Fibroblast of villous mesenchyme (primary cell): Measurements from ENCODE around the gene RELCH. TPM values are rescaled to one million over a fixed set of nuclear protein-coding genes. Genes with fewer than 3 reads are reported as not detected.

Experiments
- DNase-seq: peaks from one replicate; pipeline ENCODE4 v3.0.0-alpha.2; 2010; ENCODE audit warnings: low read depth
- H3K4me3 ChIP-seq: 2 replicates; pipeline ENCODE4 v1.5.1; 2011; ENCODE audit warnings: low read depth, mild to moderate bottlenecking, low read length
- total RNA-seq: library from RNA; depleted of rRNA; stranded (reverse); fragments of >200 nt; gene quantifications from 2 replicates; pipeline ENCODE4 v1.2.3, GENCODE V29; 2012
- TF ChIP-seq, protein P1 (sequence below): IDR thresholded peaks from 2 replicates; pipeline ENCODE4 v1.5.1; 2012; ENCODE audit warnings: low read depth, mild to moderate bottlenecking, low read length; ENCODE audit not compliant: insufficient read depth

The RELCH gene
- total RNA-seq, 1 donor: 50.1 TPM

DNA sequence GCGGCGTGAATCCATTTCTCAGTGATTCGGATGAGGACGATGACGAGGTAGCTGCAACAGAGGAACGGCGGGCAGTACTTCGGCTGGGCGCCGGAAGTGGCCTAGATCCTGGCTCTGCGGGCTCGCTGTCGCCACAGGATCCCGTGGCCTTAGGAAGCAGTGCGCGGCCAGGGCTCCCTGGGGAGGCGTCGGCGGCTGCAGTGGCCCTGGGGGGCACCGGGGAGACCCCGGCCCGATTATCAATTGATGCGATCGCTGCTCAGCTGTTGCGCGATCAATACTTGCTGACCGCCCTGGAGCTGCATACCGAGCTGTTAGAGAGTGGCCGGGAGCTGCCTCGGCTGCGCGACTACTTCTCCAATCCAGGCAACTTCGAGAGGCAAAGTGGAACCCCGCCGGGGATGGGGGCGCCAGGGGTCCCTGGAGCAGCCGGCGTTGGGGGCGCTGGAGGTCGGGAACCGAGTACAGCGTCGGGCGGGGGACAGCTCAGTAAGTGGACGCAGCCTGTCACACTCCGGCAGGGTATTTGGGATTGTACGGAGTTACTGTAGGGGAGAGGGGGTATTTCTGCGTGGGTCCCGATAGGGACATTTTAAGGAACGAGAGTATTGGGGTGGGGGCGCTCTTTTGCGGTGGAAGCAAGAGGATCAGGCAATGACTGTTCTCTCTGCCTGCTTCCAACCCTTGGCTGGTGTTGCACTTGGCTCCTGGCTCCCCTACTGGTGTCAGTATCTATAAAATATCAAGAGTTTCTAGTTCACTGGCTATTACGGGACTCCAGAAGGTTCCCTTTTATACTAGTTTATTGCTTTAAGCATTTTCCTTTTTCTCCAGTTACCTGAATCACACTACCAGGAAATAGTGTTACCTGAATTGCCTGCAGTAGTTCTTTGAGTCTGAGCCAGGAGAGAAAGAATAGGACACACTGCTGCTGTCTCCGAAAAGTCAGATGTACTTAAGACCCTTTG is 772 bp downstream of the RELCH start:
- DNase-seq: peak; percentile 7
- H3K4me3 ChIP-seq: peak overlapping the region; percentile 83
- TF ChIP-seq, protein P1, sequence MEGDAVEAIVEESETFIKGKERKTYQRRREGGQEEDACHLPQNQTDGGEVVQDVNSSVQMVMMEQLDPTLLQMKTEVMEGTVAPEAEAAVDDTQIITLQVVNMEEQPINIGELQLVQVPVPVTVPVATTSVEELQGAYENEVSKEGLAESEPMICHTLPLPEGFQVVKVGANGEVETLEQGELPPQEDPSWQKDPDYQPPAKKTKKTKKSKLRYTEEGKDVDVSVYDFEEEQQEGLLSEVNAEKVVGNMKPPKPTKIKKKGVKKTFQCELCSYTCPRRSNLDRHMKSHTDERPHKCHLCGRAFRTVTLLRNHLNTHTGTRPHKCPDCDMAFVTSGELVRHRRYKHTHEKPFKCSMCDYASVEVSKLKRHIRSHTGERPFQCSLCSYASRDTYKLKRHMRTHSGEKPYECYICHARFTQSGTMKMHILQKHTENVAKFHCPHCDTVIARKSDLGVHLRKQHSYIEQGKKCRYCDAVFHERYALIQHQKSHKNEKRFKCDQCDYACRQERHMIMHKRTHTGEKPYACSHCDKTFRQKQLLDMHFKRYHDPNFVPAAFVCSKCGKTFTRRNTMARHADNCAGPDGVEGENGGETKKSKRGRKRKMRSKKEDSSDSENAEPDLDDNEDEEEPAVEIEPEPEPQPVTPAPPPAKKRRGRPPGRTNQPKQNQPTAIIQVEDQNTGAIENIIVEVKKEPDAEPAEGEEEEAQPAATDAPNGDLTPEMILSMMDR: no peak

DNA sequence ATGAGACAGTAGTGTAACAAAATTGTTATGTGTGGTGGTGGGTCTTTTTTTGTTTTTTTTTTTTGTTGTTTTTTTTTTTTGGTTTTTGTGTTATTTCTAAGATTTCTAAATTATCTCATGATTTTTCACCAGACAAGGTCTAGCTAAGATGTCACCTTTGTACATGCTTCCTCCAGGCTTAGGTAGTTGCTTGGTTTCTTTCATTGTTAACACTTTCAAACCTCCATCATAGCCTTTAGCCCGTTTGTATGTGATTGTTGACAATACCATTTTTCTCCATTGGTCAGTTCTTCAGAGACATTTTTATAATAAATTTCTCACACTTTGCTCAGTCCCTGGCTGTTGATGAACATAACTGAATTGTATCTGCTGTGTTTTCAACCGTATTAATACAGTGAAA is 2.2 kb downstream of the RELCH start:
- TF ChIP-seq, protein P1: no peak
- H3K4me3 ChIP-seq: peak overlapping the region; percentile 83

DNA sequence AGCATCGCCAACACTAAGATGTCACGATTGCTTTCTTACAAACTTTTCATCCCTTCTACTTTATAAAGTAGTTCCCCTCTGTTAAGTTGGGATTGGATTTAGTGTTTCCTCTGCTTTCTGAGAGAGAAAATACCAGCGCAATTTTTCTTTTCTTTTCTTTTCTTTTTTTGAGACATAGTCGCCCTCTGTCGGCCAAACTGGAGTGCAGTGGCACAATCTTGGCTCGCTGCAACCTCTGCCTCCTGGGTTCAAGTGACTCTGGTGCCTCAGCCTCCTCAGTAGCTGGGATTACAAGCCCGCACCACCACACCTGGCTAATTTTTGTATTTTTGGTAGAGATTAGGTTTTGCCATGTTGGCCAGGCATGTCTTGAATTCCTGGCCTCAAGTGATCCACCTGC is 9.0 kb downstream of the RELCH start:
- TF ChIP-seq, protein P1: peak; percentile 28
- H3K4me3 ChIP-seq: no peak overlapping the region
- DNase-seq: no peak

More for the DNA sequence above, 2.2 kb downstream of the RELCH start:
- DNase-seq: no peak

DNA sequence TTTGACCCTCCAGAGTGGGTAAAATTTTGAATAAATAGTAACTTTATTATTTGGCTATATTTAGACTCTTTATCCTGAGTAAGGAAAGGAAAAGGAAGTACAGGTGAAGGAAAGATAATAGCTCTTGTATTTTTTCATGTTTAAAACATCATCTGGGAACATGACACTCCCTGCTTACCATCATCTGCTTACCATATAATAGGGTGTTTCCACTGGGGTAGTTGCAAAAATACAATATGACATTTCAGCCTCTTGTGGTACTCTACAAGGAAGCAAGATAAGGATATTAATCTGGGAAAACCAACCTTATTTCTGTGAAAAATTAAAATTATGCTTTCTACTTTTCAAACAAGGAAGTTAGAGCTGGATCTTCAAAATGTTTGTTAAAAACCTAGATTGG is 9.9 kb downstream of the RELCH start:
- DNase-seq: no peak
- no peak overlapping the region for H3K4me3 ChIP-seq
- TF ChIP-seq, protein P1: no peak

DNA sequence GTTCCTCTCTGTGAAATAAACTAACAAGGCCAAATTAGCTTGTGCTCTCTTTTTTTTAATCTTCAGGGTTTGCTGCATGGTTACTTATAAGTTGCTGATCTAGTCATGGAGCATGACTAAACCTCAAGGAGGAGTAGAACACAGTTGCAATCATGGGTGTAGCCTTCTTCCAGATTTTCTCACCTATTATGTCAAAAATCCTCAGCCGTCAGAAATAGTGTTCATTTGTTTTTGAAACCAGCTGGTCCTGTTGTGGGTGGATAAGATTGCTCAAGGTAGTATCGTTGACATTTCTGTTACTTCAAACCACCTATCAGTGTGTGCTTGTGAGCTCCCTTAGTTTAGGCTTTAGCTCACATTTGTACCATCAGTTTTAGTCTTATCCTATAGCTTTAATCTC is 11.2 kb downstream of the RELCH start:
- DNase-seq: no peak
- no peak overlapping the region for H3K4me3 ChIP-seq
- TF ChIP-seq, protein P1: no peak

DNA sequence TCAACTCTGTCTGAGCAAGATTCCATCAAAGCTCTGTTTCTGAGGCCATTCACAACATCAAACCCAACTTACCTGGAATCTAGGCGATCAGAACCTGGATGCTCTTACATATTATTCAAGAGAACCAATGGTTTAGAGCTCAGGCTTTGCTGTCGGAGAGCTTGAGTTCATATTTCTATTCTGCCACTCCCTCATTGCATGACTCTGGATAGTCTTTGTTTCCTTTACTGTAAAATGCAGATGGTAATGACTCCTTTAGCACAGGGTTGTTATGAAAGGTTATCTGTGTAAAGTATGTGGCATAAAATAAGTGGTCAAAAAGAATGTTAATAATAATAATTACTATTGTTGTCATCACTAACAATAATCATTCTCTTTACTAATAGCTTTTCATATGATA is 12.6 kb downstream of the RELCH start:
- TF ChIP-seq, protein P1: no peak

More for the DNA sequence above, 12.6 kb downstream of the RELCH start:
- DNase-seq: no peak
- H3K4me3 ChIP-seq: no peak overlapping the region
